IMR-90 (cell line): ENCODE results near the gene CRACDL.

Source experiments
- CTCF ChIP-seq: conservative IDR thresholded peaks from 2 replicates; pipeline ENCODE4 v1.5.1; 2012; ENCODE audit warnings: mild to moderate bottlenecking, low read depth, low read length, improper control_type of control experiment
- POLR2A ChIP-seq: IDR thresholded peaks from 2 replicates; pipeline ENCODE4 v1.6.1; 2012; ENCODE audit warnings: mild to moderate bottlenecking, low read depth, low read length

GRCh38 chr2:98769784-98770183 is 166.2 kb downstream of the CRACDL start:
- no peak for TF ChIP-seq CTCF
- no peak for TF ChIP-seq POLR2A
